Cortex of kidney (tissue), 1 donor: ENCODE measurements around the gene SPO11.

Source experiments
- DNase-seq: peaks from one replicate; lab custom pipeline; 2025; lab: John Stamatoyannopoulos, UW

The SPO11 gene

DNA sequence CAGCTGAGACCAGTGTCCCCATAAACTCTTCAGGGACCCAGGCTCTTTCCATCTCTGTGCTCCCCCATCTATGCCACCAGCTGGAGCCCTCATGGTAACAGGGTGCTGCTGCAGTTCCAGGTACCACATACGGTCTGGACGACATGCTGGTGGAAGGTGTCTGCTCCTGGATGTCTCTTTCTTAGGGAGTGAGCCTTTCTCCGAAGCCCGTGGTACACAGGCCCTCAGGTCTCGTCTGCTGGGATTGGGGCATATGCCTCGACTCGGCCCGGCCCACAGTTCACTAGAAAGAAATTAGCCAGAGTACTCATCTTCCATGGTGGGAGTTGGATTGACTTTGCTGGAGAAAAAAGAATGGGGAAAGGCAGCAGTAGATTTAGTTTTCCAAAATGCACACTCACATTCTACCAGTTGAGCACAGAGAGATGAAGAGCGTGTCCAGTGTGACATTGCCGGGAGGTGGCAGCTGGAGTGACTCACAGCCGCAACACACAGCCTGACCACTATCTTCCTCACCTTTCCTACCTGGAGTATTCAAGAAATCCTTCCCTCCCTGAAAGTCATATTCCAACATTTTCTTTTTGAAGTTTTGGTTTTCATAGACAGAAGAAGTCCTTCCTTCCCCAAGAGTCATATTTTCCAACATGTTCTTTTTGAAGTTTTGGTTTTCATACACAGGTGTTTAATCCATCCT lies 18.6 kb upstream of the SPO11 start:
- DNase-seq, result no peak

DNA sequence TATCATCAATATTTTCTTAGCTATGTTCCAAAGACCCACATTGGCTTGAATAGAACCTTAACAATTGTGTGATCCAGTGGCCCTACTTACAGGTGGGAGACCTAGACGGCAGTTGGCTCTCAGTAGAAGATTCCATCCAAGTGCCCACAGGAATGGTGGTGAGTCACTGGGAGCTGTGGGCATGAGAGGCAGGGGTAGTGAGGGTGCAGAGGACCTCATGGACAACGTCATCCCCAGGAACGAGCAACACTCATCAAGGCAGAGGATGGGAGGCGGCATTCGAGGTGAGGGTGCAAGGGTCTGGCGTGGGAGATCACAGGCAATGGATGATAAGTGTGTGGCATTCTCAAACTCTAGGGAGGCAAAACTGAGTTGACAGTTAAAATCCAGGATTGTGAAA lies 17.5 kb upstream of the SPO11 start:
- DNase-seq, result no peak

DNA sequence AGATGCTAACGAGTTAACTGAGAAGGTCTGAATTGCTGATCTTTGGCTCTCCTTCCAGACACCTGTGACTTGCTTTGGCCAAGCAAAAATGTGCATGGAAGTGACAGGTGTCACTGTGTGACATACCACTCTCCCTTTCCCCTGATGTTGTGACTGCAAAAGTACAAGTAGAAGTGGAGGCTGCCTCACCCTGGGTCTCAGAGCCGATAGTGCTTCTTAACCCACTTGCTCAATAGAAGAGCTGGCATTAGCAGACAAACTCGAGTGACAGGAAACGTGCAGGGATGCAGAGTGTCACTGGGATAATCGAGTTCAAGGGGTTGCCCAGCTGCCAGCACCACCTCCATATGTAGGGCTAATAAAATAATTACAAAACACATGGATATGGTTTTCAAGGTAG lies 16.4 kb upstream of the SPO11 start:
- DNase-seq, result no peak

DNA sequence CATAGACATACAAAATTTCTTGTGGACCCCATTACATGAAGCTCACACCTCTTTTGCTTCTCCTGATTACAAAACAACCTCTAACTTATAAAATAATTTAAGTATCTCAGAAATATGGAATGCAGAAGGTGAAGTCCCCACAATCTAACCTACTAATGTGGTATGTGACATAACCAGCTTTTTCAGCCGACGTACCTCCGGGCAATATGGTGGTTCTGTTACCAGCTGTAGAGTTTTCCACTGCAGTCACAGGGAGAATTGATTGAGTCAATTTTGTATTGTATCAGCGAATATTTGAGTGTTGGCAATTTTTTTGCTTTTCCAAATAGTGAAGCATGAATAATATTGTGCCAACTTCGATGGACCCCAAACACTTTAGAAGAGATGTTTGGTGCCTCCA lies 15.7 kb upstream of the SPO11 start:
- no peak for DNase-seq

DNA sequence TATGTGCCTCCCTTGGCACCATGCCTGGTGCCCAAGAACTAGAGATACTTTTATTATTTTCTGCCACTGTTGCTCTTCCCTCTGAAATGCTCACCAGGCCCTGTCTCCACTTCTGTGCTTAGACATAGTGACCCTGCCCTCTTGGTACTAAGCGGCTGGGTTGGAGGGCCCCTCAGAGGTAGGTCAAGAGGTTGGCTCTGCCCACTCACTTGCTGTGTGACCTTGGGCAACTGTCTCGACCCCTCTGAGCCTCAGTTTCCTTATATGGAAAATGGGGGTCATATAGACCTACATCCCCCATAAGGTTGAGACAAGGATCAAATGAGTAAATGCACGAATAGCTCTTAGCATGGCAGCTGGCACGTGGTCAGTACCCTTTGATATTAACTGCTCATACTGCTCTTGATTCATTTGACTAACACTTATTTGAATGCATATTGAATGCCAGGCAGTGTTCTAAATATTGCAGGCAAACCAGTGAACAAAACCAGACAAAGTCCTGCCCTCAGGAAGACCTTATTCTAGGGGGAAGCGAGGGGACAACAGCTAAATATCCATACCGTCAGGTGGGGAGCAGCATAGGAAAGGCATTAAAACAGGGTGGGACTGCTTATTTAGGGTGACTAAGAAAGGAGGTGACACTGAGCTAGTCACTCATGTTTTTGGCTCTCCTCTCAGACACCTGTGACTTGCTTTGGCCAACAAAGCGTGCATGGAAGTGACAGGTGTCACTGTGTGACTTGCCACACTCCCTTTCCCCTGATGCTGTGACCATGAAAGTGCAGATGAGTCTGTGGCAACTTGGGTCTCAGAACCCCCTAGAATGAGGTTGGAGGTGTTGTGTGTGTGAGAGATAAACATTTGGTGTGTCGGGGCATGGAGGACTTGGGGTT lies 14.3 kb upstream of the SPO11 start:
- no peak for DNase-seq

DNA sequence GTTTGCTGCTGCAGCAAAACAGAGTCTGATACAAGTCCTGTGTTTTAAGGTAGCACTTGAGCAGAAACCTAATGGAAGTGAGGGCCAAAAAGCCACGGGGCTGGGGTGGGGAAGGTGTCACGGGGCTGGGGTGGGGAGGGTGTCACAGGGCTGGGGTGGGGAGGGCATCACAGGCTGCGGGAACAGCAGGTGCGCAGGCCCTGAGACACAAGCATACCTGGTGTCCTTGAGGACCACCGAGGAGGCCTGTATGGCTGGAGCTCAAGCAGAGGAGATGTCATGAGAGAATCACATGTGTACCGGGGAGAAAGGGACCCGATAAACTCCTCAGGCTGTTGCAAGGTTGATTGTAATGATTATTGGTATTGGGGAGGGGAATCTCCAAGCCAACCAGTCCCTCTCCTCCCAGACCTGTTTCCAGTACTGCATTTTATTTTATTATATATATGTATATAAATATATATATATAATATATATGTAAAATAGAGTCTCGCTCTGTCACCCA lies 13.6 kb upstream of the SPO11 start:
- DNase-seq, result no peak

DNA sequence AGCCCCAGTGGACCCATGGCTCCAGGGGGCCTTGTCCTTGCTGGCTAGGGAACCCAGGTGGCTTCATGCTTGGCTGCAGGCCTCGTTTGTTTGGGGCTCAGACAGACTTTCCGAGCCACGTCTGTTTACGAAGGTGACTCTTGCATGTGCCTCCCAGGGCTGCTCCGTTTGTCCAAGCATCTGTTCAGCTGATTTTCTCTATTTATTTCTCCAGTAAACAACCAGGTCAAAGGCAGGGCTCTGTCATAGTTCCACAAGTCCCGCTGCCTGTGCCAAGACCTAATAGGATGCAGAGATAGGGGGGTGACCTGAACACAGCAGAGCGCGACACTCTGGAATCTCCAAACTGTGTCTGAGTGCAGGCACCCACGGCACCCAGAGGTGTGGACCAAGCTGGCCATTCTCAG lies 12.8 kb upstream of the SPO11 start:
- no peak for DNase-seq

DNA sequence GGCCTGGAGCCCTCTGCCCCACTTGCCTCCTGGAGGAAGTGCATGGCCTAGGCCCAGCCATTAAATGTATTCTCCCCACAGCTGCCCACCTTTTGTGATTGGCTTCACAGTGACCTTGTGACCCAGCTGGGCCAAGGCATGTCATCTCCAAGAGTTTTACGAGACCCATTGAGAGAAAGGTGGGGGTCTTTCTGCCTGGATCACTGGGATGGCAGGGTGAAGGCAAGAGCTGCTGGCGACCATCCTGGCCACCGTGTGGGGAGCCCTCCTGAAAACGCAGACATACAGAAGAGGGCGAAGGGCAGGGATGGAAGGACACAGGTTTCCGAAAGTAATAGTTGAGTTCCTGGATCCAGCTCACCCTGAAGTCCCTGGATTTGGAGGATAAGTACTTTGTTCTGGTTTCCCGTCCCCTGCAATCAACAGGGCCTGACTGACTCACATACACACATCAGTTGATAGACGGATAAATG lies 12.3 kb upstream of the SPO11 start:
- no peak for DNase-seq

DNA sequence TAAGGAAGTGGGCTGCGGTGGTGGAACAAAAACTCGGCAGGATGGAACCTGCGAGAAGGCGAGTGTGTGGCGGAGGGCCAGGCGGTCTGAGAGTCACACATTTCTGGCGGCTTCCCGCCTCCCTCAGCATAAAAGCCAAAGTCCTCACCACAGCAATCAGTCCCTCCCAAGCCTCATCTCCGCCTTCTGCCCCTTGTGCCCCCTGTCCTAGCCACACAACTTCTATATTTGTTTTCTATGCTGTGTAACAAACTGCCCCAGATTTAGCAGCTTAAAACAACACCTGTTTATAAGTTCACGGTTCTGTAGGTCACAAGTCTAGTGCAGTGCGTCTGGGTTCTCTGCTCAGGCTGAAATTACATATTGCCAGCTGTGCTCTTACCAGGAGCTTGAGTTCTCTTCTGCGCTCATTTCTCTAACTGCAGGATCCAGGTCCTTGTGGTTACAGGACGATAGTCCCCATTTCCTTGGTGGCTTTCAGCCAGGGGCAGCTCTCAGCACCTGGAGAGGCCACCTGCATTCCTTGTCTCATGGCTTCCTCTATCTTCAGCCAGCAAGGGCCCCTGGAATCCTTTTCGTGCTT lies 11.7 kb upstream of the SPO11 start:
- no peak for DNase-seq

DNA sequence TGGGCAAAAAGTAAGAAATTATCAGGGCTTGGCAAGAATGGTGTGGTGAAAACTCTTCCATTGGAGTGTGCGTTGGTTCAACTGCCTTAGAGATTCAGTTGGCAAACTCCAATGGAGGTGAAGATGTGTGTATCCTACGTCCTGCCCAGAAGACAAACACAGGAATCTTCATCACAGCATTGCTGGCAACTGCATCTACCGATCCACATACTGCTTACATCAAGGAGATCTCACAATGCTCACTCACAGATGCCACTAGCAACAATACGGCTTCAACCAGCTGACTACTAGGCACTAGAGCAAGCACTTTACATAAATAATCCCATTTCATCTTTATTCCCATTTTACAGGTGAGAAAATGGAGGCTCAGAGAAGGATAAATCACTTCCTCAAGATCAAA lies 10.0 kb upstream of the SPO11 start:
- DNase-seq, result no peak

DNA sequence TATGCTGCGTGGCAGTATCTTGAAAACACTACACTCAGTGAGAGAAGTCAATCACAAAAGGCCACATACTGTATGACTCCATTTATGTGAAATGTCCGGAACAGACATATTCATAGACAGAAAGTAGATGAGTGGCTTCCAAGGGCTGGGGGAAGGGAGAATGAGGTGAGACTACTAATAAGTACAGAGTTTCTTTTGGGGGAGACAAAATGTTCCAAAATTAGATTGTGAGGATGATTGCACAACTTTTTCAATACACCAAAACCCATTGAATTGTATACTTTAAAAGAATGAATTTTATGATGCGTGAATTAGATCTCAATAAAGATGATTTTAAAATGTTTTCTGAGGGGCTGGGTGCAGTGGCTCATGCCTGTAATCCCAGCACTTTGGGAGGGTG lies 9.2 kb upstream of the SPO11 start:
- no peak for DNase-seq

DNA sequence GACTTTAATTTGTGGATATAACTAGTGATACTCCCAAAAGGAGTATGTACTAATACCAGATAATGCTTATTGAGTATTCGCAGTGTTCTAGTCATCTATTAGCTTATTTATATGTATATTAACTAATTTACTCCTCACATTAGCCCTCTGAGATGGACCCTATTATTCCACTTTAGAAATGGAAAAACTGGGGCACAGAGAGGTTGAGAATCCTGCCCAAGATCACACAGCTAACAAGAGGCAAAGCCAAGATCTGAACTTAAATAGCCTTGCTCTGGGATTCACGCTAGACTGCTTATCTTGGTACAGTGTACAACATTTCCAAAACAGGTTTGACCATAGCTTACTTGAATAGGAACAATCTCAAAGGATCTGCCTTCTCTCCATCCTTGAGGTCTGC lies 8.5 kb upstream of the SPO11 start:
- no peak for DNase-seq

DNA sequence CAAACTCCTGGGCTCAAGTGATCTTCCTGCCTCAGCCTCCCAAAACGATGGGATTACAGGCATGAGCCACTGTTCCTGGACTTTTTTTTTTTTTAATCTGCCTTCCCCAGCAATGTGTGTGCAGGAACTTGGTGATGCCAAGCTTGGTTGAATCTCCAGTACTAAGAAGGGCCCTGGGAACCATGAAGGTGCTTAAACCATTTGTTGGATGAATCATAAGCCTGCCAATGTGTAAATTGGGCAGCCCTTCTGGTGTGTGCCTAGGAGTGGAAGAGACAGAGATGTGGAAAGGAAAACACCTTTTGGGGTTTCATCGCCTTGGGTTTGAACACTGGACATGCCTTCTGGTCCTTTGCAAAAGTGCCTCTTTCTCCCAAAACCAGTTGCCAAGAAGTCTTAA lies 7.1 kb upstream of the SPO11 start:
- no peak for DNase-seq

DNA sequence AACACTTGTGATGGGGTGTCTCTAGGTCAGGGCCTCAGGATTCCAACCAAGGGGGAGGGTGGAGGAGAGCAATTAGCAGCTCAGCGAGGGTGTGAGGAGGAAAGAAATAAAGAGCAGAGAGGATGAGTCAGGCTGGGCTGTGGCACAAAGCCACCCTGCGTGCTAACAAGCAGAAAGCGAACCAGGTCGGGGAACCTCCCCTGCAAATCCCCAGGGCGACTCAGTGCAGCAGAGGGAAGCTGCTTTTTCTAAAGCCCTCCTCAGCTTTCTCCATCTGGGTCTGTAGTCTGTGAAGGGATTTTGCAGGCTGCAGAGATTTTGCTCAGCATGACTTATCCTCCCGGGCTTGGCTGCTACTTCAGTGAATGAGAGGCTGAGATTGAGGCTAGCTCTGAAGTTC lies 6.6 kb upstream of the SPO11 start:
- no peak for DNase-seq

DNA sequence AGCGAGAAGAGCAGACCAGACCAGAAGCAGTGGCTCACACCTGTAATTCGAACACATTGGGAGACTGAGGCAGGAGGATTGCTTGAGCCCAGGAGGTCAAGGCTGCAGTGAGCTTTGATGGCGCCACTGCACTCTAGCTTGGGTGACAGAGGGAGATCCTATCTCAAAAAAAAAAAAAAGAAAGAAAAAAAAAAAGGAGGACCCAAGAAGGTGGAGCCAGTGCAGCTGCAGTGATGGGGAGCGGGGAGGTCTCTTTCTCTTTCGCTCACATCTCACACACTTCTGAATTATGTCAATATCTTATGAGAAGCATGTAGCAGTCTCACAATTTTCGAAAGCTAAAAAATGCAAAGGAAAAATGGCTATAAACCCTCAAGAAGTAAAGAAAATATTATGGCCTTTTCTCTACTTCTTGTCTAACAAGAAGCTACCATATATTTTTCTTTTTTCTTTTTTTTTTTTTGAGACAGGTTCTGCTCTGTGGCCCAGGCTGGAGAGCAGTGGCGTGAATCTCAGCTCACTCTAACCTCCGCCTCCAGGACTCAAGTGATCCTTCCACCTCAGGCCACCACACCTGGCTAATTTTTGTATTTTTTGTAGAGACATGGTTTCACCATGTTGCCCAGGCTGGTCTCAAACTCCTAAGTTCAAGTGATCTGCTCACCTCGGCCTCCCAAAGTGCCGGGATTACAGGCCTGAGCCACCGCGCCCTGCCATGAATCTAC lies 3.8 kb upstream of the SPO11 start:
- DNase-seq, result no peak

DNA sequence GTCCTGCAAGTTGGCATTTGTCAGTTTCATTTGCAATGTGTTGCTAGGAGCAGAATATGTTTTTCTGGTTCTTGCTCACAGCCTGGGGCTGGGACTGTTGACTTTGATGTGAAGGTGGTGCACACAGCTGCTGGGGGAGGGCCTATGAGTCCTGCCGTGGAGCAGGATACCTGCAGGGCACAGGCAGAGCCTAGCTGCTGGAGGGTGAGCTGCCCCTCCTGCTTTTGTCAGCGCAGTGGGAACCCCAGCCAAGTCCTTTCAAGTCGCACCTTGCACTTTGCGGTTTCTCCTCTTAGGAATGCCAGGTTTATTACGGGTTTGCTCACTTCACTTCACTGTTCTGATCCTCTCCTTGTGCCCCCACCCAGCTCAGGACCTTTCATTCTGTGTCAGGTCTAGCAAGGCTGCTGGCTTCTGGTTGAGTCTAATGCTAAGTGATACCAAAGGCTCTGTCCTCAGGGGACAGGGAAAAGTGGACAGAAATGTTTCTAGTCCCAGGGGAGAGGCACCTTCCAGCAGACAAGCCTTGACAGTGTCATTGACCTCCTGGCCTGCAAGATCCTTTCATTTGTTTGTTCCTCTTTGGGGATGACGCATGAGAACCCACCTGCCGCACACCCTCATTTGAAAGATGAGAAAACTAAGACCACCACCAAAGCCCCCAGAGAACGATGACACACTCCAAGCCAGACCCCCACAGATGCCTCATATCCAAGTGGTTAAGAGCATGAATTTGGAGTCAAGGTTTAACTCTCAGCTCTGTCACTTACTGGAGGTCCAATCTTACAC lies 2.7 kb upstream of the SPO11 start:
- no peak for DNase-seq

DNA sequence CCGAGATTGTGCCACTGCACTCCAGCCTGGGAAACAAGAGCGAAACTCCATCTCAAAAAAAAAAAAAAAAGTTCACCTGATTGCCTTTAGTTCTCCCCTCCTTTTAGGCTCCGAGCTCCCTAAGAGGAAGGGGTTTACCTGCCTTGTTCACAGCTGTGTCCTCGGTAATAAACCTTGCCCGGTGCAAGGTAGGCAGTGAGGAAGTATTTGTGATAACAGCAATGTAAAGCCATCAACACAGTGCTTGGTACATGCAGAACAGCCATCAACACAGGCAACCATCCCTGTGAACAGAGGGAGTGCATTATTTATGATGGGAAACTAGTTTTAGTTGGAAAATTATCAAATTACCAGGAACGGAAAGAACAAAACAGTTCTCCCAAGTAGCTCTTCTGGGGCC lies 1.8 kb upstream of the SPO11 start:
- no peak for DNase-seq

DNA sequence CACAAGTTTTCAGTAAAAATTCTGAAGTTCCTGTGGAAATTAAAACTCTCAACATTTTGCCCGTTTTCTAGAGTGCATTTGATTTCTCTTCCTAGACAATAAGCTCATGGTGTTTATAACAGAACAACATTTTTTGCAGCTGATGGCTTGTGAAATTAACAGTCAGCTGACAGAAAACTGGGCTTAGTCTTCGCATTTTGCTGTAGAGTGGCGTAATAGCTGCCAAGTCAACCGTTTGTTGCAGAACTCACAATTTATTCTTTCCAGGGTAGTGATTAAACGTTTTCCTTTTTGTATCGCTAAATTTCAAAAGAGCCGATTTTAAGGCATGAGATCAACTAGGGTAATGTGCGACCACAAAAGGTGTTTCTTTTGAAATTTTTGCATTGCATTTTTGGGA lies 1.4 kb downstream of the SPO11 start:
- no peak for DNase-seq

DNA sequence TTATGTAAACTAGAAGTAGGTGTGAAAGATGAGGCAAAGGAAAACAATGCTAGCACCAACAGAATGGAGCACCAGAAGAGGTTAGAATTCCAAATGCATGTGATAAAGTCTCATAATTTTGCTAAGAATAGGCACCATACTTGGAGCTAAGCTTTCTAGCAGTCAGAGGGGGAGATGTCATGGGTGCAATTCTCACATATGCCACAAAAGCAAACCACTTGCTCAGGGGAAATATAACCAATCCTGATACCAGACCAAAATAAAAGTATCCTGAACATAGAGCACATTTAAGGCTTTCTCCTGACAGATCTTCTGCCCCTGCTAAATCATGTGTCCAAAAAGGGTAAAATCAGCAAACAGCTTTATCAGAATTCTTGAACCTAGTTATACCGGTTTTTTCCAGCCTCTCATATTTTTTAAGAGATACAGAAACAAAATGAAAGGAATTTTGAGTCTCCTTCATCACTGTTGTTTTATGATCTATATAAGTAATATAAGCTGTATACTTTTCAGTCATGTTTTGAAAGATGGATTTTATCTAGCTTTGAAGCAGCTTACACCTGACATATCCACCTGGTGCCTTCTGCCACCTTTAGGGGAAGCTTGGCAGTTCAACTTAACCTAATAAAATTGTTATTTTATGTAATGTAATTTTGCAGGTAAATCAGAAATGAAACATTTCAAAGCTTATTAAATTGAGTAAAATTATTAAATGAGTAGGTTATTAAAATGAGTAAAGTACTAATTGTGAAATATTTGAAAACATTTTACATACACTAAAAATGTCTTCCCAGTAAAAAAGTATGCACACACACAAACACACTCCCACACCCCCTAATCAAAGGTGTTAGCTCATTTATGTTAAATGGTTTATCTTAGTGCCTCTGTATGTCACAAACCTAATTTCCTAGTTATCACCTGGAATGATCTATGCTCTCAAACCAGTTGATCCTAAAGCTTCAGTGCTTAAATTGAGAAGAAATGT lies 2.8 kb downstream of the SPO11 start:
- no peak for DNase-seq

DNA sequence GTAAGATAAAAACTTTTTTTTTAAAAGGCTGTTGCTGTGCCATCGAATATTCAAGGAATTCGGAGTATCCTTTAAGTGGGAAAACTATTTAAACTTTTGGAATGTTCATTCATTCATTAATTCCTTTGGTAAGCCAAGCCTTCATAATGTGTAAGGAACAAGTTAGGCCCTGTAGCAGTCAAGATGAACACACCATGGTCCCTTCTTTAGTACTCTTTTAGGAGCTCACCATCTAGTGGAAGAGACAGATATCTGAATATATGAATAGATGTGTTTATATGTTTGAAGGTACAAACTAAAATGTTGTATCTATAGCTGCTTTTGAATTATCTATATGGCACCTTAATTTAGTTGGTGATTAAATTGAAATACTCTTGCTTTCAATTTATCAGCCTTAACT lies 5.8 kb downstream of the SPO11 start:
- DNase-seq, result no peak
